Fibroblast of mammary gland (primary cell): ENCODE data around the gene CUEDC2.

Experiments
- DNase-seq: peaks from one replicate; pipeline ENCODE4 v3.0.0-alpha.2; 2010; ENCODE audit warnings: low read depth
- H3K4me3 ChIP-seq: 2 replicates; pipeline ENCODE4 v1.5.1; 2011; ENCODE audit warnings: low read depth, mild to moderate bottlenecking, low read length, moderate library complexity; ENCODE audit not compliant: control insufficient read depth
- TF ChIP-seq, protein P1 (sequence below): conservative IDR thresholded peaks from 2 replicates; pipeline ENCODE4 v1.5.1; 2011; ENCODE audit warnings: low read depth, low read length, inconsistent platforms; ENCODE audit not compliant: control insufficient read depth, insufficient read depth

The CUEDC2 gene

GRCh38 chr10:102434394-102435132 is 2.2 kb upstream of the CUEDC2 start:
- TF ChIP-seq, protein P1, sequence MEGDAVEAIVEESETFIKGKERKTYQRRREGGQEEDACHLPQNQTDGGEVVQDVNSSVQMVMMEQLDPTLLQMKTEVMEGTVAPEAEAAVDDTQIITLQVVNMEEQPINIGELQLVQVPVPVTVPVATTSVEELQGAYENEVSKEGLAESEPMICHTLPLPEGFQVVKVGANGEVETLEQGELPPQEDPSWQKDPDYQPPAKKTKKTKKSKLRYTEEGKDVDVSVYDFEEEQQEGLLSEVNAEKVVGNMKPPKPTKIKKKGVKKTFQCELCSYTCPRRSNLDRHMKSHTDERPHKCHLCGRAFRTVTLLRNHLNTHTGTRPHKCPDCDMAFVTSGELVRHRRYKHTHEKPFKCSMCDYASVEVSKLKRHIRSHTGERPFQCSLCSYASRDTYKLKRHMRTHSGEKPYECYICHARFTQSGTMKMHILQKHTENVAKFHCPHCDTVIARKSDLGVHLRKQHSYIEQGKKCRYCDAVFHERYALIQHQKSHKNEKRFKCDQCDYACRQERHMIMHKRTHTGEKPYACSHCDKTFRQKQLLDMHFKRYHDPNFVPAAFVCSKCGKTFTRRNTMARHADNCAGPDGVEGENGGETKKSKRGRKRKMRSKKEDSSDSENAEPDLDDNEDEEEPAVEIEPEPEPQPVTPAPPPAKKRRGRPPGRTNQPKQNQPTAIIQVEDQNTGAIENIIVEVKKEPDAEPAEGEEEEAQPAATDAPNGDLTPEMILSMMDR = no peak
- H3K4me3 ChIP-seq = no peak overlapping the region
- DNase-seq = peak; percentile 81

- TF ChIP-seq, protein P1 = no peak
- H3K4me3 ChIP-seq = no peak overlapping the region
Measured at GRCh38 chr10:102433619-102434046, 1.3 kb upstream of the CUEDC2 start.

GRCh38 chr10:102431452-102432124 is 786 bp downstream of the CUEDC2 start:
- DNase-seq = peak; percentile 58
- TF ChIP-seq, protein P1 = no peak
- H3K4me3 ChIP-seq = peak overlapping the region; percentile 92

More at GRCh38 chr10:102433619-102434046, 1.3 kb upstream of the CUEDC2 start:
- no peak for DNase-seq

DNA sequence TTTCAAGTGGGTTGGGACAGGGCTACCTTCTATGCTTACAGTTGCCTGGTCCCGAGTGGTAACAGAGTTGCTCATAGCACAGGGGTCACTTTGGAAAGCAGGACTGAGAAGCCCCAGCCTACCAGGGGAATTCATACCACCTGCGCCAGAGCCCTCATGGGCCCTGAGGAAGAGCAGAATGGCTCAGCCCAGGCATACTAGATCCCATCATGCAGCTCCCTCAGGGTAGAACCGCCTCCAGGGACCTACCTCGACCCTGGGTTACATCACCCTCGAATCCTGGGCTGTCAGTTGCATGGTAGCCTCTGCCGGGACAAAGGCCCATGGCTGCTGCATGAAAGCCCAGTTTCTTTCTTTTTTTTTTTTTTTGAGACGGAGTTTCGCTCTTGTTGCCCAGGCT is 2.9 kb downstream of the CUEDC2 start:
- TF ChIP-seq, protein P1 = no peak
- H3K4me3 ChIP-seq = no peak overlapping the region
- DNase-seq = no peak

DNA sequence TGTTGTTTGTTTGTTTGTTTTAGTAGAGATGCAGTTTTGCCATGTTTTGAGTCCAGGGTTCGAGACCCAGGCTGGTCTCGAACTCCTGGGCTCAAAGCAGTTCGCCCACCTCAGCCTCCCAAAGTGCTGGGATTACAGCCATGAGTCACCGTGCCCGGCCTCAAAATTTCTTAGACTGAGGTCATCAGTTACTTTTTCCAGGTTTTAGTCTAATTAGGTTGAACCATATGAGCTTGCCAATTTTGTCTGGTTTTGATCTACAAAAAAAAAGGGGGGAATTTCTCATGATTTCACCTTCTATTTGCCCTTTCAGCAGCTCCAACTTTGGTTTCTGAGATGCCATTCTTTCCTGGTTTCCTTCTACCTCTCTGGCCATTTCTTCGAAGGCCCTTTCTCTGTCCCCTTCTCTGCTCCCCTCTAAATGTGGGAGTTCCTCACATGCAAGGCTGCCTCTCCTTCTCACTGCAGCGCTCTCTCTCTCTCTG is 5.5 kb downstream of the CUEDC2 start:
- DNase-seq = peak; percentile 50
- no peak overlapping the region for H3K4me3 ChIP-seq
- TF ChIP-seq, protein P1 = no peak

- DNase-seq = no peak
- TF ChIP-seq, protein P1 = no peak
- no peak overlapping the region for H3K4me3 ChIP-seq
Measured at GRCh38 chr10:102425444-102425843, 6.9 kb downstream of the CUEDC2 start.
